ENCODE data around the gene TMEM175. TPM values are rescaled to one million over a fixed set of nuclear protein-coding genes. Genes with fewer than 3 reads are reported as not detected.

Gene TMEM175
- total and polyA plus RNA-seq, 9 of the 15 experiments (the other 6 are each of a cell fraction or from before 2014, with no cell fraction given): 0.13 to 30.9 (median 9.4) TPM

- TF ChIP-seq ZNF695 (CRISPR knock-in tag; IDR thresholded peaks at IDR 0.05) (no peak), SMAD4 (CRISPR knock-in tag; conservative IDR thresholded peaks at IDR 0.05) (peak; percentile 63), TAF1 (IDR thresholded peaks at IDR 0.05; ENCODE audit: control insufficient read depth, extremely low read depth, insufficient read depth, low read length, severe bottlenecking) (peak; percentile 82), NR2F6 (CRISPR knock-in tag; IDR thresholded peaks at IDR 0.05) (no peak), CBX1 (IDR thresholded peaks at IDR 0.05; ENCODE audit: low read depth) (peak; percentile 64; the same call in 1 of the 2 replicates), ZNF239 (CRISPR knock-in tag; IDR thresholded peaks at IDR 0.05) (no peak), ZNF212 (CRISPR knock-in tag; IDR thresholded peaks at IDR 0.05) (no peak), HDAC3 (IDR thresholded peaks at IDR 0.05; ENCODE audit: borderline replicate concordance, partially characterized antibody) (no peak), KDM5B (IDR thresholded peaks at IDR 0.05; ENCODE audit: insufficient replicate concordance, low read depth, low read length) (peak; percentile 92), ZNF696 (CRISPR knock-in tag; conservative IDR thresholded peaks at IDR 0.05) (no peak), KLF6 (CRISPR knock-in tag; IDR thresholded peaks at IDR 0.05; ENCODE audit: borderline replicate concordance) (no peak), TEAD1 (CRISPR knock-in tag; IDR thresholded peaks at IDR 0.05) (peak in 1 of 2 experiments; percentile 65; a peak in 1 of 4 replicates), ASH1L (IDR thresholded peaks at IDR 0.05; ENCODE audit: borderline replicate concordance, low read depth, partially characterized antibody) (no peak), TBP (optimal IDR thresholded peaks at IDR 0.05; ENCODE audit: low read depth, low read length) (peak; percentile 56), RAD21 (CRISPR knock-in tag; conservative IDR thresholded peaks at IDR 0.05 in 1 of 2, IDR thresholded peaks at IDR 0.05 in 1 of 2) (no peak), HBP1 (CRISPR knock-in tag; IDR thresholded peaks at IDR 0.05) (no peak), KAT8 (IDR thresholded peaks at IDR 0.05; ENCODE audit: low read depth) (no peak)
- TF ChIP-seq, protein P1, sequence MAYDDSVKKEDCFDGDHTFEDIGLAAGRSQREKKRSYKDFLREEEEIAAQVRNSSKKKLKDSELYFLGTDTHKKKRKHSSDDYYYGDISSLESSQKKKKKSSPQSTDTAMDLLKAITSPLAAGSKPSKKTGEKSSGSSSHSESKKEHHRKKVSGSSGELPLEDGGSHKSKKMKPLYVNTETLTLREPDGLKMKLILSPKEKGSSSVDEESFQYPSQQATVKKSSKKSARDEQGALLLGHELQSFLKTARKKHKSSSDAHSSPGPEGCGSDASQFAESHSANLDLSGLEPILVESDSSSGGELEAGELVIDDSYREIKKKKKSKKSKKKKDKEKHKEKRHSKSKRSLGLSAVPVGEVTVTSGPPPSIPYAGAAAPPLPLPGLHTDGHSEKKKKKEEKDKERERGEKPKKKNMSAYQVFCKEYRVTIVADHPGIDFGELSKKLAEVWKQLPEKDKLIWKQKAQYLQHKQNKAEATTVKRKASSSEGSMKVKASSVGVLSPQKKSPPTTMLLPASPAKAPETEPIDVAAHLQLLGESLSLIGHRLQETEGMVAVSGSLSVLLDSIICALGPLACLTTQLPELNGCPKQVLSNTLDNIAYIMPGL (CRISPR knock-in tag; IDR thresholded peaks at IDR 0.05): peak; percentile 26; the same call in 1 of the 2 replicates
These were observed at the start of gene TMEM175, which contains the start of gene GAK (continued) for GRCh38 chr4:931960-932712.

All from K562 (cell line).